Adrenal gland (tissue), 12 donors: ENCODE results near the gene SPACA5. TPM values are rescaled to one million over a fixed set of nuclear protein-coding genes. Genes with fewer than 3 reads are reported as not detected.

Experiments used
- DNase-seq, 7 donors: peaks; one replicate each; pipeline ENCODE4 v3.0.0-alpha.2; 2019 to 2020
- H3K27ac ChIP-seq, 5 donors: fragments of 200-600 bp; sonication (generic) in 4 of 5; 1 replicate in 3 of 5; 2 replicates in 2 of 5; pipeline versions ENCODE4 v1.5.1 to v1.8.0; 2016 to 2020; ENCODE audit warnings: mild to moderate bottlenecking in 1 of 5
- H3K27me3 ChIP-seq: fragments of 200-600 bp; 2 replicates; pipeline ENCODE4 v1.8.0; 2021
- H3K36me3 ChIP-seq, 2 donors: fragments of 200-600 bp; replicated peaks in 1 of 2; 1 replicate in 1 of 2; 2 replicates in 1 of 2; pipeline versions ENCODE4 v1.5.1 to v1.8.0; 2018 to 2022
- H3K4me1 ChIP-seq, 2 donors: fragments of 200-600 bp; replicated peaks in 1 of 2; 1 replicate in 1 of 2; 2 replicates in 1 of 2; pipeline versions ENCODE4 v1.5.1 to v1.8.0; 2018 to 2021
- H3K4me3 ChIP-seq, 4 donors: fragments of 200-600 bp; sonication (generic) in 3 of 4; one replicate each; pipeline ENCODE4 v1.5.1; 2016 to 2018
- H3K9me3 ChIP-seq, 3 donors: fragments of 200-600 bp; sonication (generic) in 1 of 3; replicated peaks in 1 of 3; 1 replicate in 2 of 3; 2 replicates in 1 of 3; pipeline versions ENCODE4 v1.5.1 to v1.8.0; 2016 to 2021
- POLR2A ChIP-seq, 2 donors: fragments of 450-650 bp; IDR thresholded peaks; one replicate each; pipeline ENCODE4 v1.6.1; 2017; ENCODE audit warnings: antibody characterized with exemption in 2 of 2, mild to moderate bottlenecking in 2 of 2, moderate library complexity in 1 of 2
- WGBS, 4 donors: extraction: QIAGEN DNeasy Blood & Tissue Kit in 2 of 4; methylation state at CpG; one replicate each; pipeline versions ENCODE4 v1.1.5 to v1.1.7; 2013 to 2017; 5-methylcytosine and 5-hydroxymethylcytosine counted together
- intact Hi-C, 2 donors: fragments of 100-400 bp; cut with DNase I; formaldehyde crosslinking; loops; one replicate each; pipeline versions ENCODE4 v1.14.1 to v1.15.0; 2022 to 2023
- polyA plus RNA-seq, 3 donors: library from polyadenylated mRNA; stranded (reverse); fragments of 200-250 nt in 2 of 3; fragments of 350-450 nt in 1 of 3; fragmentation: Illumina TruSeq in 1 of 3; extraction: RNeasy Lipid Tissue Mini Kit (QIAGEN cat#74804) in 1 of 3; gene quantifications; one replicate each; pipeline ENCODE4 v1.2.3, GENCODE V29; 2013 to 2014
- total RNA-seq, 9 donors: library from RNA; depleted of rRNA in 4 of 9; stranded (reverse); fragments of >200 nt in 4 of 9; fragments of 120-200 nt in 1 of 9; fragmentation: NEBNext Ultra II Directional in 1 of 9; extraction: Animal tissue kit (Norgen Biotek cat#: 25700) in 1 of 9; gene quantifications; one replicate each; pipeline versions ENCODE4 v1.1.0 to v1.2.4, GENCODE V29; 2013 to 2023
- TF ChIP-seq, protein P1 (sequence below), 6 experiments: fragments of 450-650 bp in 4 of 6; fragments of 200-600 bp in 2 of 6; sonication (generic) in 1 of 6; IDR thresholded peaks; 1 replicate in 5 of 6; 2 replicates in 1 of 6; pipeline versions ENCODE4 v1.5.1 to v1.8.0; 2016 to 2021; ENCODE audit warnings: antibody characterized with exemption in 6 of 6, mild to moderate bottlenecking in 2 of 6, moderate library complexity in 1 of 6
- donor health status: healthy with polysubstance abuse.
- donor health status: Bipolar disorder and iron deficiency.
- donor health status: DM: yes; HTN: yes; CAD: no.
- donor health status: DM: no; HTN: no; CAD: no.
- donor health status: DM: no; HTN: no; CAD: no.
- donor health status: DM: yes; HTN: yes; CAD: no.

SPACA5 gene
- total and polyA plus RNA-seq, 12 donors: not detected

DNA sequence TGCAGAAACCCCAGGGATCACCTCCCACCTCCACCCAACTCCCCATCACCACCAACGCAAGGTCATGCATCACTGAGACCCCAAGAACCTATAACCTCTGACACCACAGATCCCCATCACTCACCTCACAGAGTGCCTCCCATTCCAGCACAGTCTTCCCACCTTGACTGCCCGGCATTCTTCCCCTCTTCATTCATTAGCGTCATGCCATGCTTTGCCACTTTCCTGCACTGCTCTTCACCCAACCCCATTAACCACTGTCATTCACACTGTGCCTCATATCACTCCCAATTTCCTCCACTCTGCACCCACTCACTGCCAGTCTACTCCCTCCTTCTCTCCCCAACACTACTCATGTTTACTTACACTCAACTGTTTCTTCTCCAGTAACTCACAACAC lies 33.6 kb upstream of the SPACA5 start:
- Histone ChIP-seq H3K27ac (no peak overlapping the region), H3K4me3 (no peak overlapping the region), H3K9me3 (peaks cover 0 to 58% (median 0%) of the 10 kb centered on the region in 3 donors), H3K4me1 (no peaks in the 10 kb centered on the region), H3K27me3 (no peaks in the 10 kb centered on the region), H3K36me3 (no peaks in the 10 kb centered on the region)
- TF ChIP-seq, protein P1, sequence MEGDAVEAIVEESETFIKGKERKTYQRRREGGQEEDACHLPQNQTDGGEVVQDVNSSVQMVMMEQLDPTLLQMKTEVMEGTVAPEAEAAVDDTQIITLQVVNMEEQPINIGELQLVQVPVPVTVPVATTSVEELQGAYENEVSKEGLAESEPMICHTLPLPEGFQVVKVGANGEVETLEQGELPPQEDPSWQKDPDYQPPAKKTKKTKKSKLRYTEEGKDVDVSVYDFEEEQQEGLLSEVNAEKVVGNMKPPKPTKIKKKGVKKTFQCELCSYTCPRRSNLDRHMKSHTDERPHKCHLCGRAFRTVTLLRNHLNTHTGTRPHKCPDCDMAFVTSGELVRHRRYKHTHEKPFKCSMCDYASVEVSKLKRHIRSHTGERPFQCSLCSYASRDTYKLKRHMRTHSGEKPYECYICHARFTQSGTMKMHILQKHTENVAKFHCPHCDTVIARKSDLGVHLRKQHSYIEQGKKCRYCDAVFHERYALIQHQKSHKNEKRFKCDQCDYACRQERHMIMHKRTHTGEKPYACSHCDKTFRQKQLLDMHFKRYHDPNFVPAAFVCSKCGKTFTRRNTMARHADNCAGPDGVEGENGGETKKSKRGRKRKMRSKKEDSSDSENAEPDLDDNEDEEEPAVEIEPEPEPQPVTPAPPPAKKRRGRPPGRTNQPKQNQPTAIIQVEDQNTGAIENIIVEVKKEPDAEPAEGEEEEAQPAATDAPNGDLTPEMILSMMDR (IDR thresholded peaks at IDR 0.05): no peak
- no peak for TF ChIP-seq POLR2A (IDR thresholded peaks at IDR 0.05)
- intact Hi-C loops: no loop called here
- 85 to 98% (median 93%) methylated on average over 3 of the region's 3 CpGs for WGBS, 4 donors
- DNase-seq: no peak

DNA sequence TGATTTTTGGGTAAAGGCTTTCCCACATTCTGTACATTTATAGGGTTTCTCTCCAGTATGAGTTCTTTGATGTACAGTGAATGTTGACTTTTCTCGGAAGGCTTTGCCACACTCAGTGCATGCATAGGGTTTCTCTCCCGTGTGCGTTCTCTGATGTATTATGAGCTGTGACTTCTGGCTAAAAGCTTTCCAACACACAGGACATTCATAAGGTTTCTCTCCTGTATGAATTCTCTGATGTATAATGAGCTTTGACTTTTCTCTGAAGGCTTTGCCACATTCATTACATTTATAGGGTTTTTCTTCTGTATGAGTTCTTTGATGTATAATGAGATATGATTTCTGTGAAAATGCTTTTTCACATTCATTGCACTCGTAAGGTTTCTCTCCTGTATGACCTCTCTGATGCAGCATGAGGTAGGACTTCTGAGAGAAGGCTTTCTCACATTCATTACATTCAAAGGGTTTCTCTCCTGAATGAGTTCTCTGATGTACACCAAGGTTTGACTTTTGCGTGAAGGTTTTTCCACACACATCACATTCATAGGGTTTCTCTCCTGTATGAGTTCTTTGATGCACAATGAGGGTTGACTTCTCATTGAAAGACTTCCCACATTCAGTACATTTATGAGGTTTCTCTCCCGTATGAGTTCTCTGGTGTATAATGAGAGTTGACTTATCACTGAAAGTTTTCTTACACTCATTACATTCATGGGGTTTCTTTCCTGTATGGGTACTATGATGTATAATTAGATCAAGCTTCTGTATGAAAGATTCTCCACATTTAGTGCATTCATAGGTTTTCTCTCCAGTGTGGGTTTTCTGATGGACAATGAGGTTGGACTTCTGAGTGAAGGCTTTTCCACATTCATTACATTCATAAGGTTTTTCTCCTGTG lies 30.3 kb upstream of the SPACA5 start:
- no peak for TF ChIP-seq POLR2A (IDR thresholded peaks at IDR 0.05)
- TF ChIP-seq, protein P1 (IDR thresholded peaks at IDR 0.05): no peak
- Histone ChIP-seq H3K9me3 (peaks cover 0 to 60% (median 0%) of the 10 kb centered on the region in 3 donors), H3K36me3 (no peaks in the 10 kb centered on the region), H3K4me3 (no peak overlapping the region), H3K27me3 (no peaks in the 10 kb centered on the region), H3K27ac (no peak overlapping the region), H3K4me1 (no peaks in the 10 kb centered on the region)
- WGBS, 4 donors: 86 to 100% (median 95%) methylated on average over 4 to 6 of the region's 6 CpGs
- no peak for DNase-seq
- intact Hi-C loops: no loop called here

DNA sequence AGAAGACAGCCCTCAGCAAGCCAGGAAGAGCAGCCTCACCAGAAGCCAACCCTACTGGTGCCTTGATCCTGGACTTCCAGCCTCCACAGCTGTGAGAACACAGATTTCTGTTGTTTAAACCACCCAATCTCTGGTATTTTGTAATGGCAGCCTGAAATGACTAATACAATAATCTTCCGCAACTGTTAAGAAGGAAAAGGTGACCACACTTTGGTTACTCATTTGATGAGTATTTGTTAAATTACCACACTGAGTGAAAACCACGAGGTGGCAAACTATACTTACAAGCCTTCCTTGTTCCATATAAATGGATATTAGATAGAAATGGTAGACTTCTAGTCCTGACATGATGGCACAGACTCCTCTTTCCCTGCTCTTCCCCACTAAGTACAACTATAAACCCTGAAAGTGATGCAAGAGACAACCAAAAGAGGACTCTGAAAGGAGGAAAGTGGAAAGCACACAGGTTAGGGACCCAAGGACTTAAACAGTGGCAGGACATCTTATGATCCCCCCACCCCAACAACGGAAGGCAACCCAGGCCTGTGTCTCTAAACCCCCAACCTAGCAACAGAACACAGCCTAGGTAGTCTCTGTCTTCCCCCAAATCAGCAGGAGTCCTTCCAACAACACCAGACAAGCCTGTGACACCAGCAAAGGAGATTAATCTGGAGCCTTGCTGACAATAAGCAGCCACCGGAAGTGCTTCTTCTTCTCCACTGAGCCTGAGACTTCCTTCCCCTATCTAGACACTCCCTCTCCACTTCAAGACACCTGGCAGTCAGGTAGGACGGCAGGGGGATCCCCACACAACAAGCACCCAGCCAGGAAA lies 15.3 kb upstream of the SPACA5 start:
- no peak for TF ChIP-seq POLR2A (IDR thresholded peaks at IDR 0.05)
- TF ChIP-seq, protein P1 (IDR thresholded peaks at IDR 0.05): no peak
- Histone ChIP-seq H3K9me3 (no peaks in the 10 kb centered on the region), H3K4me1 (no peaks in the 10 kb centered on the region), H3K27me3 (no peaks in the 10 kb centered on the region), H3K36me3 (no peaks in the 10 kb centered on the region), H3K27ac (no peak overlapping the region), H3K4me3 (no peak overlapping the region)
- 64 to 89% (median 77%) methylated on average over 4 to 5 of the region's 5 CpGs for WGBS, 4 donors
- no peak for DNase-seq
- intact Hi-C loops: no loop called here

DNA sequence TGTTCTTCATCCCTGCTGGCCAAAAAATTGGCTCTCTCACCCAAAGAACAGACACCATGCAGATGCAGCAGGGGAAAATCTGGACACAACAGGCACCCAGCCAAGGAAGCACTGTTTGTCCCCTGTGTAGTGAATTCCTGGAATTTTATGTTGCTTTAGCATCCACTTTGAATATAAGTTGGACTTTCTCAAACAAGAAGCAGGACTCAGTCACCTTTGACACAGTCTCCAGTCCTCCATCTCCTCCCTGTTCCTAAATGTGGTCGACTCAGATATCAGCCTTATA lies 14.8 kb upstream of the SPACA5 start:
- WGBS, 4 donors: 69 to 100% (median 82%) methylated on average over 1 of the region's 1 CpG
- intact Hi-C loops: no loop called here

More for the DNA sequence above, 14.8 kb upstream of the SPACA5 start:
- no peaks in the 10 kb centered on the region for H3K36me3 ChIP-seq
- no peaks in the 10 kb centered on the region for H3K9me3 ChIP-seq
- no peak overlapping the region for H3K27ac ChIP-seq
- TF ChIP-seq POLR2A (IDR thresholded peaks at IDR 0.05): no peak
- TF ChIP-seq, protein P1 (IDR thresholded peaks at IDR 0.05): no peak
- no peaks in the 10 kb centered on the region for H3K4me1 ChIP-seq
- H3K27me3 ChIP-seq: no peaks in the 10 kb centered on the region
- DNase-seq: no peak
- no peak overlapping the region for H3K4me3 ChIP-seq
